NCI-H2171 (cell line): Measurements from ENCODE around the gene NFKB2.
A peak's percentile ranks its signal among the peaks of the same experiment; 100 is the strongest.

ENCODE experiments used
- DNase-seq: peaks from one replicate; lab custom pipeline; 2025; lab: John Stamatoyannopoulos, UW

The NFKB2 gene

DNA sequence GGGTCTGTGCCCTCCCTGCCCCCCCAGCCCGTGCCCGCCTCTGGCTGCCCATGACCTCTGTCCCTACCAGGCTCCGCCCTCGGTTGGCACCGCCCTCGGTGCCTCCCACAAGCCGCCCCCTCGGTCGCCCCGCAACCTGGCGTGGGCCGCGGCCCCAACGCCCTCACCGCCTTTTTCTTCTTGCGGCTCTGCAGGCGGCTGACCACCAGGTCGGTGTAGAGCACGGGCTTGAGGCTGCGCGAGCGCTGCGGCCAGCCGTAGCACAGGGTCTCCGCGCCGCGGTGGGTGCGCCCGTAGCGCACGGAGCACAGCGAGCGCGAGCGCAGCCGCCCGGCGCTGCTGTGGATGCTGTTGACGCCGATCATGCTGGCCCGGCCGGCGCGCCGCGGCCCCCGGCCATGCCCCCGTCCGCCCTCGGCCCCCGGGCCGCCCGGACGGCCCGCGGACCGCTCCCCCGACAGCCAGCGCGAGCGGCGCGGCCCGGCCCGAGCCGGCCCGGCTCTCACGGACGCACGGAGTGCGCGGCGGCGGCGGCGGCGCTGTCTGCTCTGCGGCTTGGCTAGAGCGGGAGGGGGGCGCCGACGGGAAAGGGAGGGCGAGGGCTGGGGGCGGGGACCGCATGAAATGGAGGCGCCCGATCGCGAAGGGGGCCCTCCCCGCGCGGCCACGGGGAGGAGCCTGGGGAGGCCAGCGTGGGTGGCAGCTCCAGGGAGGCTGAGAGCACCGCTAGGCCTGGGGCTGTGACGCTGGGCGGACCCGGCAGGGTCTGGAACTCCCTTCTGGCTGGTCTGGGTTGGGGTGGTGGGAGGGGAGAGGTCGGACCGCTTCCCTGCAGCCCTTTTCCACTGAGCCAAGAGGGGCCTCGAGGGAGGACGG is 13.5 kb downstream of the NFKB2 start:
- peak; percentile 41 for DNase-seq

- no peak for DNase-seq
Observed at GRCh38 chr10:102409604-102410428, 14.3 kb downstream of the NFKB2 start.

DNA sequence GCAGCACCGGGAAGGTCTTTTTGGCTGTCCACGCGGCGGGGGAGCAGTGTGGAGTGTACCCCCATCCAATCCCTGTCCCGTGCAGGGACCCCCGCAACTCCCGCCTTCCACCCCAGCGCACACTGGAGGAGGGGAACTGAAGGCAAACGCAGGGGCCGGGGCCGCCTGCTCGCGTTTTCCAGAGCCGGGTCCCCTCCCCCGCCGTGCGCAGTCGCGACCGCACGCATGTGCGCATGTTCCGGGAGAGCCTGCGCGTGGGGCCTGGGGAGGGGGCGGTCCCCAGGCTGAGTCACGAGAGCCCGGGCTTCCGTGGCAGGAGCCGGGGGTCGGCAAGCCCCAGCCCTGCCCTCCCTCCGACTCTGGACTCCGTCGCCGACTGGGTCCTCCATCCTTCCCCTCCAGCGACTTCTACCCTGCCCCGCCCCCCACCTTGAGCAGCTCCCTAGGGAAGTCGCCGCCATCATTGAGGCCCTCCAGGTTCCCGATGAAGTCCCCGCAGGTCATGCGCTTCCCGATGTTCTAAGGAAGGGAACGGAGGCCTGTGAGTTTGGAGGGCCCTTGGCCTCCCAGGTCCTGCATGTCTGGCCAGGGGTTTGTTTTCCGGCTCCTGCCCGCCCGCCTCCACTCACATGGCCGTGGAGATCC is 15.0 kb downstream of the NFKB2 start:
- no peak for DNase-seq

GRCh38 chr10:102411341-102412255 is 16.1 kb downstream of the NFKB2 start:
- no peak for DNase-seq

DNA sequence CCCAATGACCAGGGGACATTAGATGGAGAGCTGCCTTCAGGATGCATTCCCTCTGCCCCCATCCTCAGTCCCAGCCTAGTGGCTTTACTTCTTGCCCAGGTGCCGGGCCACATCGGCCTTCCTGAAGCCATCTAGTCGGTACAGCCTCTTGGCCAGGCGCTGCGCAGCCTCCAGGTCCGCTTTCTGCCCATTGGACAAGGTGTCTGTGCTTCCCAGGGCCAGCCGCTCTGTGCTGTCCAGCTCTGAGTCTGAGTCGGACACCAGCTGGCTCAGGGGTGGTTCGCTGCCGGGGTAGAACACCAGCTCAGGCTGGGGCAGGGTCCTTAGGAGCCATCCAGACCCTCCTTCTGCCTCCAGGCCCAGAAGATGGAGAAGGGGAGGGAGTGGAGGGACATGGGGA is 16.8 kb downstream of the NFKB2 start:
- no peak for DNase-seq

- peak; percentile 48 for DNase-seq
Observed at GRCh38 chr10:102413053-102413705, 17.7 kb downstream of the NFKB2 start.

GRCh38 chr10:102413806-102414561 is 18.5 kb downstream of the NFKB2 start:
- DNase-seq = no peak

GRCh38 chr10:102414749-102415148 is 19.2 kb downstream of the NFKB2 start:
- no peak for DNase-seq

DNA sequence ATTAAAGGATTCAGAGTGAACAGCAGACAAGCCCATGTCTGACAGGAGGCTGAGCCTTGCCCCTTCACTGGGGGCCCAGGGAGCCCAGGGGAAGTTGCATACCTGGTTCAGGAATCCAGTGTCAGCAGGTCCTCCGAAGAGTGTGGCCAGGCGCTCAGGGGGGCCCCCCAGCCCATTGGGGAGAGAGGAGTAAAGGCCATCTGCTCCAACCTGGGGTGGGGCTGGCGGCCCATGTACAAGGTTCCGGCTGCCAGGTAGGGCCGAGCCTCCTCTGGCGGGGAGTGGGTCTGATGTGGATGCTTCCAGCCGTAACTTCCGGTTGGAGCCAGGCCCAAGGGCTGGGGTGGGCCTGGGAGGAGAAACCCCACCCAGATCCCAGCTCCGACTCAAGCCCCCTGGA is 20.8 kb downstream of the NFKB2 start:
- DNase-seq = no peak

GRCh38 chr10:102416695-102417094 is 21.2 kb downstream of the NFKB2 start:
- no peak for DNase-seq

GRCh38 chr10:102418622-102419268 is 23.2 kb downstream of the NFKB2 start, which contains the start of gene PSD:
Gene PSD, minus strand, starts transcription at chr10:102418785. Its CDS starts 1,747 bp downstream, at chr10:102417038.
- peak; percentile 75 for DNase-seq

- DNase-seq = peak; percentile 75
Observed at GRCh38 chr10:102419269-102420180, 24.0 kb downstream of the NFKB2 start.

DNA sequence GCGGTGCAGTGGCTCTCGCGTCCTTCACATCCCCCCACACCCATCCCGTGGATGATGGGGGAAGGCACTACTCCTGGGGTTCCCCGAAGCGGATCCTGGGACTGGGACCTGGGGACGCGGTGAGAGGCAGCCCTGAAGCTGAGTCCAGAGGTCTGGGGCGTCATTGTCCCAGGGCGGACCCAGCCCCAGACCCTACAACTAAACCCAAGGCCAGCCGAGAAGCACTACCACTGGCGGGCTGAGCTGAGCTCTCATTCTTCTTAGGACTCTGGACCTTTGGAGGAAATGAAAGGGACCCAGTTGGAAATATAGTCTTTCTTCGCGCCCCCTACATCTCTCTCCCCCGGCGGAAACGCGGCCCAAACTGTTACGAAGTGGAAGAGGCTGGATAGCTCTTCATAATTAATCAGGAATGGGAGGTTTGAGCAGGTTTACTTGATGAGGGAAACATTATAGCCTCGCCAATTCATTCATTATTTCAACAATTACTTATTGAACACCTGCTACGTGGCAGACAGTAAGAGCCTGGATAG is 24.7 kb downstream of the NFKB2 start:
- DNase-seq = no peak

DNA sequence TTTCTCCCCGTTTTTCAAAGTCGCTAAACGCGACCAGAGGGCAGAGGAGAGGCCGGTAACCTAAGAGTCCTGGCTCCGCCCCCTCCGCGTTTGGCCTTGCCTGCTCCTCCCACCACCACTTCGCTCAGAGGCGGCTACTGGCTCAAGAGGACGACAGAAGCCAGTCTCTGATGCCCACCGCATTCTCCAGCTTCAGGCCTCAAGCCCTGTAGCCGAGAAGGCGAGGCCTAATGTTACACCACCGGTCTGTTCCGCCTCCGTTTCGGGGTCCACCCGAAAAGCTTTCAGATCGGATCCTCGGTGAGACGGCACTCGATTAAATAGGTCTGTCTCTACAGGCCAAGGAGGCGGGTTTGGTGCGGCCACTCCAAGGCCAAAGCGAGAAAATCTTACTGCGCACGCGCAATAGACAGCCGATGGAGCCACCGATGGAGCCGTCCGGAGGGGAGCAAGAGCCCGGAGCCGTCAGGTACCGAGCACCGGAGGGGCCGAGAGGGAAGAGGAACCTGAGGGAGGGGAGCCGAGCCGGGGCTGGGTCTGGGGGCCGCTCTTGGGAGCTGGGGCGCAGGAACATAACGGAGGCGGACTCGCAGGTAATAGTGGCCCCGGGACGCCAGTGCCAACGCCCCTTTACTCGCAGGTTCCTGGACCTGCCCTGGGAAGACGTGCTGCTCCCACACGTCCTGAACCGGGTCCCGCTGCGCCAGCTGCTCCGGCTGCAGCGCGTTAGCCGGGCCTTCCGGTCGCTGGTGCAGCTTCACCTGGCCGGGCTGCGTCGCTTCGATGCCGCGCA is 25.4 kb downstream of the NFKB2 start, which contains the start of gene FBXL15:
Gene FBXL15 (plus strand): TSS at position 123 of the 793 bp plus-strand sequence. CDS start 294 bp downstream, at position 417.
- DNase-seq = peak; percentile 83

DNA sequence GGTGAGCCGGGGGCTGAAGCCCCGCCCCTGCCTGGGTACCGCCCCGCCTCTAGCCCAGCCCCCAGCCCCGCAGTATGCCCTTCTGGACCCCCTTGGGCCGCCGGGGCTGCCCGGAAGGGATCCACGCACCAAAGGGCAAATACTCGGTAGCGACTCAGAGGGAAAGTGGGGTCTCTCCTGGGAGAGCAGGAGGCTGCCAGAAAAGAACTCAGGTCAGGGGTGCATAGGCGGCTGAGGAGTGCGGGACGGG is 25.9 kb downstream of the NFKB2 start:
- no peak for DNase-seq

GRCh38 chr10:102421757-102422512 is 26.4 kb downstream of the NFKB2 start:
- DNase-seq = no peak
